Kidney (tissue), 14 donors: Measurements from ENCODE around the gene SLC52A3. TPM values are rescaled to one million over a fixed set of nuclear protein-coding genes. Genes with fewer than 3 reads are reported as not detected.
"Not testable (repeated sequence)": the region's sequence is repeated elsewhere in the genome, so short reads cannot be mapped to it uniquely, and the experiment has no call there.

ENCODE experiments used
- DNase-seq, 5 donors: peaks; one replicate each; pipeline ENCODE4 v3.0.0-alpha.2; 2013 to 2020
- FAIRE-seq: peaks from 2 replicates; lab custom pipeline; 2012; peaks lifted over from hg19 to GRCh38; lab: Jason Lieb, UNC
- H3K27ac ChIP-seq, 2 donors: one replicate each; pipeline ENCODE4 v1.7.0; 2013; ENCODE audit warnings: low read depth in 2 of 2, low read length in 2 of 2, inconsistent platforms in 1 of 2
- H3K27me3 ChIP-seq: one replicate; pipeline ENCODE4 v1.7.1; 2013; ENCODE audit warnings: low read length, inconsistent platforms; ENCODE audit not compliant: control insufficient read depth, insufficient read depth
- H3K36me3 ChIP-seq, 3 donors: one replicate each; pipeline versions ENCODE4 v1.7.0 to v1.7.1; 2013; ENCODE audit warnings: low read length in 3 of 3, control low read depth in 1 of 3, inconsistent platforms in 1 of 3; ENCODE audit not compliant: insufficient read depth in 3 of 3, control insufficient read depth in 2 of 3
- H3K4me1 ChIP-seq, 3 donors: one replicate each; pipeline versions ENCODE4 v1.7.0 to v1.7.1; 2013; ENCODE audit warnings: low read length in 3 of 3, inconsistent platforms in 1 of 3, low read depth in 1 of 3; ENCODE audit not compliant: control insufficient read depth in 2 of 3, insufficient read depth in 2 of 3
- H3K4me3 ChIP-seq, 3 donors: one replicate each; pipeline versions ENCODE4 v1.7.0 to v1.8.1; 2013; ENCODE audit warnings: low read length in 3 of 3, control low read depth in 1 of 3, inconsistent platforms in 1 of 3
- H3K9ac ChIP-seq, 3 donors: one replicate each; pipeline versions ENCODE4 v1.7.0 to v1.7.1; 2013; ENCODE audit warnings: low read length in 3 of 3, control low read depth in 1 of 3, inconsistent platforms in 1 of 3
- H3K9me3 ChIP-seq, 3 donors: one replicate each; pipeline versions ENCODE4 v1.7.0 to v1.7.1; 2013; ENCODE audit warnings: low read length in 3 of 3, control low read depth in 1 of 3, inconsistent platforms in 1 of 3; ENCODE audit not compliant: control insufficient read depth in 2 of 3, insufficient read depth in 1 of 3
- CTCF ChIP-seq: IDR thresholded peaks from 3 replicates; pipeline ENCODE4 v1.5.1; 2012; ENCODE audit warnings: mild to moderate bottlenecking, moderate library complexity, borderline replicate concordance; ENCODE audit not compliant: insufficient read depth; ENCODE audit errors: extremely low read depth
- intact Hi-C: fragments of 100-400 bp; cut with DNase I; formaldehyde crosslinking; loops from one replicate; pipeline ENCODE4 v1.11.1; 2022
- polyA plus RNA-seq: library from polyadenylated mRNA; stranded (reverse); fragments of 350-450 nt; fragmentation: Illumina TruSeq; extraction: RNeasy Lipid Tissue Mini Kit (QIAGEN cat#74804); gene quantifications from one replicate; pipeline ENCODE4 v1.2.3, GENCODE V29; 2014; ENCODE audit warnings: low read depth, low replicate concordance; ENCODE audit not compliant: insufficient read depth
- total RNA-seq: library from RNA; stranded (reverse); fragmentation: NEBNext Ultra II Directional; extraction: Animal tissue kit (Norgen Biotek cat#: 25700); gene quantifications from one replicate; pipeline ENCODE4 v1.2.1, GENCODE V29; 2021
- donor health status: control.
- donor health status: control.
- donor health status: control.
- donor health status: control.
- donor health status: control.
- donor health status: DM: yes; HTN: yes; CAD: no.
- donor health status: Normal renal cell carcinoma (clear cell type).

Gene SLC52A3
- total and polyA plus RNA-seq, 2 donors from 2014 or later, result 10.9 to 11.4 TPM

- Histone ChIP-seq H3K36me3 (no peaks in the 10 kb centered on the region), H3K27ac (no peak overlapping the region), H3K9ac (no peak overlapping the region), H3K27me3 (no peaks in the 10 kb centered on the region), H3K9me3 (no peaks in the 10 kb centered on the region), H3K4me1 (no peaks in the 10 kb centered on the region), H3K4me3 (no peak overlapping the region)
- DNase-seq (peak in 1 of 5 donors; percentile 7), FAIRE-seq (no peak)
- TF ChIP-seq CTCF, result no peak
- intact Hi-C loops, result no loop called here
Observed at GRCh38 chr20:813390-813789, 45.1 kb upstream of the SLC52A3 start.

- H3K27ac ChIP-seq, intact Hi-C loops, H3K9ac ChIP-seq, H3K4me1 ChIP-seq, FAIRE-seq, H3K9me3 ChIP-seq, H3K4me3 ChIP-seq, H3K36me3 ChIP-seq, H3K27me3 ChIP-seq, DNase-seq: not testable (repeated sequence)
Observed at GRCh38 chr20:812435-812814, 44.1 kb upstream of the SLC52A3 start.

- H3K36me3 ChIP-seq, H3K27ac ChIP-seq, intact Hi-C loops, H3K4me3 ChIP-seq, H3K4me1 ChIP-seq, FAIRE-seq, H3K9me3 ChIP-seq, H3K9ac ChIP-seq, H3K27me3 ChIP-seq, DNase-seq: not testable (repeated sequence)
Observed at GRCh38 chr20:811776-812434, 43.6 kb upstream of the SLC52A3 start.

GRCh38 chr20:805713-806112 is 37.4 kb upstream of the SLC52A3 start:
- intact Hi-C loops, result no loop called here
- no peak overlapping the region for H3K4me3 ChIP-seq
- DNase-seq, result no peak
- H3K27me3 ChIP-seq, result no peaks in the 10 kb centered on the region
- peak; percentile 41 for FAIRE-seq
- H3K36me3 ChIP-seq, result no peaks in the 10 kb centered on the region
- TF ChIP-seq CTCF, result no peak
- H3K4me1 ChIP-seq, result no peaks in the 10 kb centered on the region
- peaks cover 0 to 2% (median 0%) of the 10 kb centered on the region in 3 donors for H3K9me3 ChIP-seq
- no peak overlapping the region for H3K27ac ChIP-seq
- H3K9ac ChIP-seq, result no peak overlapping the region
